Hepatocyte (in vitro differentiated cells): ENCODE results near the gene ALG11. TPM values are rescaled to one million over a fixed set of nuclear protein-coding genes. Genes with fewer than 3 reads are reported as not detected.

Source experiments
- DNase-seq: peaks from one replicate; pipeline ENCODE4 v3.0.0-alpha.2; 2016; ENCODE audit warnings: low spot score
- H2AFZ ChIP-seq: fragments of 200-600 bp; sonication (generic); 2 replicates; pipeline ENCODE4 v1.6.0; 2016; ENCODE audit warnings: antibody characterized with exemption, mild to moderate bottlenecking
- H3K27ac ChIP-seq: fragments of 200-600 bp; sonication (generic); 2 replicates; pipeline ENCODE4 v1.5.1; 2016; ENCODE audit warnings: mild to moderate bottlenecking
- H3K27me3 ChIP-seq: fragments of 200-600 bp; sonication (generic); 2 replicates; pipeline ENCODE4 v1.6.1; 2016
- H3K36me3 ChIP-seq: fragments of 200-600 bp; sonication (generic); replicated peaks from 2 replicates; pipeline ENCODE4 v1.5.1; 2016; ENCODE audit warnings: low read depth; ENCODE audit not compliant: insufficient read depth
- H3K4me1 ChIP-seq: fragments of 200-600 bp; sonication (generic); 2 replicates; pipeline ENCODE4 v1.5.1; 2016; ENCODE audit warnings: mild to moderate bottlenecking, moderate library complexity; ENCODE audit not compliant: insufficient read depth
- H3K4me2 ChIP-seq: fragments of 200-600 bp; sonication (generic); 2 replicates; pipeline ENCODE4 v1.6.0; 2016
- H3K4me3 ChIP-seq: fragments of 200-600 bp; sonication (generic); 2 replicates; pipeline ENCODE4 v1.5.1; 2016; ENCODE audit warnings: mild to moderate bottlenecking
- H3K79me2 ChIP-seq: fragments of 200-600 bp; sonication (generic); 2 replicates; pipeline ENCODE4 v1.6.0; 2017; ENCODE audit warnings: mild to moderate bottlenecking
- H3K9me2 ChIP-seq: fragments of 200-600 bp; sonication (generic); replicated peaks from 2 replicates; pipeline ENCODE4 v1.6.0; 2017; ENCODE audit warnings: mild to moderate bottlenecking; ENCODE audit not compliant: insufficient read depth
- H3K9me3 ChIP-seq: fragments of 200-600 bp; sonication (generic); 2 replicates; pipeline ENCODE4 v1.5.1; 2016; ENCODE audit warnings: low read depth, mild to moderate bottlenecking
- H4K20me1 ChIP-seq: fragments of 200-600 bp; sonication (generic); 2 replicates; pipeline ENCODE4 v1.6.0; 2016; ENCODE audit warnings: mild to moderate bottlenecking; ENCODE audit not compliant: insufficient read depth, poor library complexity, severe bottlenecking
- CTCF ChIP-seq: fragments of 200-600 bp; sonication (generic); IDR thresholded peaks from 2 replicates; pipeline ENCODE4 v1.5.1; 2016; ENCODE audit warnings: antibody characterized with exemption, mild to moderate bottlenecking; ENCODE audit not compliant: poor library complexity
- EZH2 ChIP-seq: fragments of 200-600 bp; sonication (generic); IDR thresholded peaks from 2 replicates; pipeline ENCODE4 v1.6.1; 2016; ENCODE audit warnings: antibody characterized with exemption, mild to moderate bottlenecking, borderline replicate concordance
- EZH2phosphoT487 ChIP-seq: fragments of 200-600 bp; sonication (generic); IDR thresholded peaks from one replicate; pipeline ENCODE4 v1.6.1; 2018; ENCODE audit warnings: antibody characterized with exemption, mild to moderate bottlenecking, low read depth, moderate library complexity; ENCODE audit not compliant: unreplicated experiment, severe bottlenecking
- WGBS: methylation state at CpG from one replicate; pipeline ENCODE4 v1.1.6; 2016; ENCODE audit warnings: low lambda C conversion rate; ENCODE audit errors: missing lambda C conversion rate; 5-methylcytosine and 5-hydroxymethylcytosine counted together
- polyA plus RNA-seq: library from polyadenylated mRNA; unstranded; fragments of >200 nt; fragmentation: Nextera tagmentation; extraction: Ambion mirVana; gene quantifications from 2 replicates; pipeline ENCODE4 v1.2.1, GENCODE V29; 2016
- total RNA-seq: library from RNA; depleted of rRNA; stranded (reverse); fragments of >200 nt; gene quantifications from 2 replicates; pipeline ENCODE4 v1.2.3, GENCODE V29; 2014

Gene ALG11
- total and polyA plus RNA-seq, 2 experiments from 2014 or later: 26.0 to 50.0 TPM

- H3K27me3 ChIP-seq: no peaks in the 10 kb centered on the region
- peak; percentile 41 for DNase-seq
- no peak overlapping the region for H2AFZ ChIP-seq
- TF ChIP-seq EZH2phosphoT487 (no peak), EZH2 (no peak), CTCF (no peak)
- 16% methylated on average over 6 of the region's 6 CpGs for whole genome bisulfite sequencing
- no peaks in the 10 kb centered on the region for H3K9me2 ChIP-seq
- no peaks in the 10 kb centered on the region for H3K36me3 ChIP-seq
- H3K27ac ChIP-seq: peak overlapping the region; percentile 74
- no peak overlapping the region for H3K4me3 ChIP-seq
- no peaks in the 10 kb centered on the region for H3K9me3 ChIP-seq
- peaks cover 71% of the 10 kb centered on the region for H3K79me2 ChIP-seq
- H4K20me1 ChIP-seq: no peaks in the 10 kb centered on the region
- peaks cover 52% of the 10 kb centered on the region for H3K4me1 ChIP-seq
- peak overlapping the region; percentile 69 for H3K4me2 ChIP-seq
These were observed 13.3 kb upstream of the ALG11 start for GRCh38 chr13:51998723-51999509.

GRCh38 chr13:51999510-51999911, 12.7 kb upstream of the ALG11 start:
- Histone ChIP-seq H3K9me2 (no peaks in the 10 kb centered on the region), H2AFZ (no peak overlapping the region), H3K4me3 (no peak overlapping the region), H3K4me1 (peaks cover 52% of the 10 kb centered on the region), H3K27ac (peak overlapping the region; percentile 74), H4K20me1 (no peaks in the 10 kb centered on the region), H3K9me3 (no peaks in the 10 kb centered on the region), H3K79me2 (peaks cover 71% of the 10 kb centered on the region), H3K4me2 (peak overlapping the region; percentile 69), H3K27me3 (no peaks in the 10 kb centered on the region), H3K36me3 (no peaks in the 10 kb centered on the region)
- 61% methylated on average over 13 of the region's 13 CpGs for WGBS
- DNase-seq: no peak
- TF ChIP-seq CTCF: peak; percentile 4
- no peak for TF ChIP-seq EZH2

GRCh38 chr13:51999921-52000320, 12.3 kb upstream of the ALG11 start:
- Histone ChIP-seq H4K20me1 (no peaks in the 10 kb centered on the region), H2AFZ (no peak overlapping the region), H3K4me2 (peak overlapping the region; percentile 69), H3K4me1 (peaks cover 52% of the 10 kb centered on the region), H3K27me3 (no peaks in the 10 kb centered on the region), H3K9me3 (no peaks in the 10 kb centered on the region), H3K27ac (peak overlapping the region; percentile 74), H3K9me2 (no peaks in the 10 kb centered on the region), H3K36me3 (no peaks in the 10 kb centered on the region), H3K4me3 (no peak overlapping the region), H3K79me2 (peaks cover 71% of the 10 kb centered on the region)
- no peak for DNase-seq
- WGBS: 67% methylated on average over 1 of the region's 1 CpG
- TF ChIP-seq EZH2 (no peak), EZH2phosphoT487 (no peak), CTCF (no peak)
